Measurements from ENCODE around the gene DLL1.

DLL1 gene

DNA sequence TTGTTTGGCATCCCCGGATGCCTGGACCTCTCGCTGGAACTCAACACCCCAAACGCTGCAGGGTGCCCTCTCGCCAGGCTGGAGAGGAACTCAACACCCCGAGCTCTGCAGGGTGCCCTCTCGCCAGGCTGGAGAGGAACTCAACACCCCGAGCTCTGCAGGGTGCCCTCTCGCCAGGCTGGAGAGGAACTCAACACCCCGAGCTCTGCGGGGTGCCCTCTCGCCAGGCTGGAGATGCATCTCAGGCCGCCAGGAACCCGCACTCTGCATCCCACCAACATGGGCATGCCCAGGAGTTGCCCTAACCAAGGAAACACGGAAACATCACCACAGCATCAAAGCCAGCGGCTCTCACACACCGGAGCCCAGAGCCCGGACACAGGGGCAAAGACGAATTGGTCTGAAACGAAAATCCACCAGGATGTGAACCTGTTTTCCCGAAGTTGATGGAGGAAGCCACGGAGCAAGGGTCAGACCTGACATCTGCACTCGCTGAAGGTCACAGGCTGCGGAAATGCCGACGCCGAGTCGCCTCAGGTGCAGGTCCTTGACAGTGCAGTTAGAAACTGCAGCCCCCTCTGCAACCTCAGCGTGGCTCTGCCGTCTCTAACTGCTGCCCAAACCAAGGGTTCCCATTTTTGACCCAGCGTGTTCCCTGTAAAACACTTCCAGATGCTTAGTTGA lies 37.5 kb downstream of the DLL1 start:
- DNase-seq (ENCODE audit: low read depth in 1 of 2, low spot score in 1 of 2) = no peak

DNA sequence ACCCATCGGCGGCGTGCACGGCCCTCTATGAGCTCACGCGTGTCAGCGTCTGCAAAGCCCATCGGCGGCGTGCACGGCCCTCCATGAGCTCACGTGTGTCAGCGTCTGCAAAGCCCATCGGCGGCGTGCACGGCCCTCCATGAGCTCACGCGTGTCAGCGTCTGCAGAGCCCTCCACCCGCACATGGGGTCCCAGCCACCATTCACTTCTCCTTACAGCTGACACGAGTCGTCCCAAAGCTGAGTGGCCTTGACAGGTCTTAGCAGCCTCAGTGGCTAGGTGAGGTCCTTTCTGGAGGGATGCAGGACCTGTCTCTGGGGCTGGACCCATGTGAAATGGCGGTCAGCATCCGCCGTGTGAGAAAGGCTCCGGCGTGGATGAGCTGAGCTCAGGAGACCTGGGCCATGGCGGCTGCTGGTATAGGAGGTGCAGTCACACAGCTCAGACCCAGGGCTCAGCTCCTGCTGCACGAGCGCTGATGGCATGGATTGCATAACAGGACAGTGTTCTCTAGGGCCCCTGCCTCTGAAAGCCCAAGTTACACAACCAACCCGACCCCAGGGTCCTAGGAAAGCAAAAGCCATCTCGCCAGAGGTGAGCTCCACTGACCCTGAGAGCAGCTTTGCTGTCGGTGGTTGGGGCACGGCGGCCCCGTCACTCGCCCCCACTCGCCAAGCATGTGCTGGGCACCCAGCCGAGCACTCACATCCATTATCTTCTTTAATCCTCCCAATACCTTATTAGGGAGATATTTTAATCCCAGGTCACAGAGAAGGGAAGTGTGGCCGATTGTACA lies 38.9 kb downstream of the DLL1 start:
- DNase-seq (ENCODE audit: low read depth in 1 of 2, low spot score in 1 of 2) = no peak

DNA sequence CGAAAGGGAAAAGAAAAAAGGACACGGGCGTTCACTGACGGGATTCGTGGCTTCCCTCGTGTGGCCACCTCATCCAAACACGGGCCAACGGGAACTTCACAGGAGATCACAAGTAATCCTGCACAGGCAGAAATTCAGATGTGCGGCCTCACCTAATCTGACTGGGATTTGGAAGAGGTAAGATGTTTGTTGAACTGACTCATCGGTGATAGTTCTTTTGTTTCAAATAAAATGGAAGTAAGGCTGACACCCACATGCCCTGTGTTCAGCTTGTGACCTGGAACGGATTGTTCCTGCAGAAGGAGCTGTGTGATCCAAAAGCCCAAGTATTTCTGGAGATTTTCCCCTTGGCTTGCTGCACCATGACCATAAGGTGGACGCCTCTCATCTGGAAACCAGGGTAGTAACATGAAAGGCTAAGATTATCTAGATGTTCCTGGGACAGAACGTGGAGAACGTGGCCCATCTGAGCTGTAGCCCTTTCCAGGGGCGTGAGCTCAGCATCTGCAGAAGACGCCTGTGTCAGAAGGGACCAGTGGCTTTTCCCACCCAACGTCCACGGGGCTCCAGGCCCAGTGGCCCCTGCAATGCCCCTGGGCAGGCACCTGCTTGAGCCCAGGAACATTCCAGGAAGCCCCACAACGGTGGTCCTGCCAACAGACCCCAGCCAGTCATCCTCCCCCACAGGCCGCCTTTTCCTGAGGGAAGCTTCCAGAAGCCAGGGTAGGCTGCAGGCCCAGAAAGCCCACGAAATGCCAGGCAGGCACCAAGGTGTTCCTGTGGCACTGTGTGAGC lies 39.7 kb downstream of the DLL1 start:
- DNase-seq (ENCODE audit: low read depth in 1 of 2, low spot score in 1 of 2) = no peak

DNA sequence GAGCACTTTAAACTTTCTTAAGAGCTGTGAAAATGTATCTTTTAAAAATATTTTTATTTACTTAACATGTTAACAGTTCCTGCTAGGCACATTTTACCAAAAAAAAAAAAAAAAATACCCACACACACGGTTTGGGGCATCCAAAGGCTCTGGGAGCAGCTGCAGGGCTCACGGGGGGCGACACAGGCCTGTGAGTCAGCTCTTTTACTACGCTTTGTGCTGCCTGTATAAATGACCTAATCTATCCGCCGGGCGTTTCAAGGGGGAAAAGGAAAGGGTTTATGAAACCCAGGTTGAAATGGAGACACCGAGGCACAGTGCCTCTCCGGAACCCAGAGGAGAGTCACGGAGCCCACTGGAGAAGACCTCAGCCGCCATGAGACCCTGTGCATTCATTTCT lies 40.4 kb downstream of the DLL1 start:
- no peak for DNase-seq (ENCODE audit: low read depth in 1 of 2, low spot score in 1 of 2)

DNA sequence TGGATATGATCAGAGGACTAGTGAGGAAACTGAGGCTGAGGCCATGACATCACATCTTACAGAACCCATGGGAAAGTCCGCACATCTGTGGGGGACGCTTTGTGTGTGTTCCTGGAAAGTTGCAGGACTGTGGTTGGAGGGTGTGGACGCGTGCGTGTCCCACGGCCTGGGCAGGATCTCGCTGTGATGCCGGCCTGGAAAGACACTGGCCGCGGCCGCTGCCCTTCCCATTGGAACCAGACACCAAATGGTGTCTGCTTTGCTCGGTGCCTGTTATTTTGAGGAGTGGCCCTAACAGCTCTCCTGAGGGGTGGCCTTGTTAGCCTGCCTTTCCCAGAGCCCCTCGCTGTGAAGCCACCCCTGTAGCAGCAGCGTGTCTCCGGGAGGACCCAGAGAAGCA lies 41.1 kb downstream of the DLL1 start:
- DNase-seq (ENCODE audit: low read depth in 1 of 2, low spot score in 1 of 2) = no peak

DNA sequence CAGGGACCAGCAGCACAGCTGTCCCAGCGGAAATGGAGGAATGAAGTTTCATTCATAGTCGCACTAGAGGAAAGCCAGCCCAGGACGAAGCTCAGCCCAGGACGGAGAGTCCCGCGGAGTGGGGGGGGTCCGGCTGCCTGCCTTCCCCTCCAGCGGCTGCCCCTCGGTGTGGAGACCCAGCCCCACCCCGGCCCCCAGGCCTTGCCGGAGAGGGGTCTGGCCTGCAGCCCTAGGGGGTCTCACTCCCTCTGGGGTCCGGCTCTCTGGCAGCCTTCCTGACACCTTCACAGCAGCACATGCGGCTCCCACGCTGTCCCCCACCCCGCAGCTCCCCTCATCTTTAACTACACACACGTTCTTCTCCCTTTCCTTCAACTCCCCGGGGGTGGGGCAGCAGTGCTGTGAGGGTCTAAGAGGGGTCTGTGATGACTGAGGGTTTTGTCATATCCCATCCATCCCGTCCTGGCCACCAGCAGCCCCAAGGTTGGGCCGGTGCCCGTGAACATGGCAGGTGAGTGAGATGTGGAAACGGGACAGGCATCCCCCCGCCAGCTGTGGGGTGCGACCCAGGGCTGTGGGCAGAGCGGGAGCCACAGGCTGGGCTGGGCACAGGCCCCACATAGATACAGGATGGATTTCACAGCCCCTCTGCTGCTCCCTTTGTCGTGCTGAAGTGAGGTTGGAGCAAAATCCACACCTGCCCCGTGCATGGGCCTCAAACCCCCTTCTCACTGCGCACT lies 41.8 kb downstream of the DLL1 start:
- no peak for DNase-seq (ENCODE audit: low read depth in 1 of 2, low spot score in 1 of 2)

DNA sequence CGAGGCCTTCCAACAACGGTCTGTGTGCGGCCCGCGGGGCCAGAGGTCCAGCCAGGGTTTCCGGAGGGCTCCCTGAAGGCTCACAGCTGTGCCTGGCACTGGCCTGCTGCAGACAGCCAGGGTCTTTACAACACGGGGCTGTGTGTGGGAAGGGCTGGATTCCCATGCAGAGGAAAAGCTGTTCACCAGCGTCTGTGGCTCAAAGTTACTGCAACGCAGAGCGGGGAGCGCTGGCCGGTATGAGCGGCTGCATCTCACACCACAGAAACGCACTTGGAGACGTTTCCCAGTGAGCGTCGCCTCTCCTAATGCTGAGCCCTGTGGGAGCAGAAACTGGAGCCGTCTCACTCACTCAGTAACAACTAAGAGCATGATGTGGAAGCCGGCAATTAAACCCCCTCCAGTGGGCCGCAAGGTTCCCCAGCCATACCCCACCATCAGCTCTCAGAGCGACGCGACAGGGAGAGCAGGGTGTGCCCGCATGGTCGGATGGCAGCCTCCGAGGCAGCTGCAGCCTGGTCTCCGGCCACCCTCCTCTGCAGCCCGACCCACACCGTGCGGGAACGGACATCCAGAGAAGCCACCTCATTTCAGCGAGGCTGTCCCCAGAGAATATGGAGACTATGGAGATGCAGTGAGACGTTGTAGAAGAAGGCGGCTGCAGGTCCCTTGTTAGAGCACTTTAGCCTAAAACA lies 42.6 kb downstream of the DLL1 start:
- no peak for DNase-seq (ENCODE audit: low read depth in 1 of 2, low spot score in 1 of 2)

DNA sequence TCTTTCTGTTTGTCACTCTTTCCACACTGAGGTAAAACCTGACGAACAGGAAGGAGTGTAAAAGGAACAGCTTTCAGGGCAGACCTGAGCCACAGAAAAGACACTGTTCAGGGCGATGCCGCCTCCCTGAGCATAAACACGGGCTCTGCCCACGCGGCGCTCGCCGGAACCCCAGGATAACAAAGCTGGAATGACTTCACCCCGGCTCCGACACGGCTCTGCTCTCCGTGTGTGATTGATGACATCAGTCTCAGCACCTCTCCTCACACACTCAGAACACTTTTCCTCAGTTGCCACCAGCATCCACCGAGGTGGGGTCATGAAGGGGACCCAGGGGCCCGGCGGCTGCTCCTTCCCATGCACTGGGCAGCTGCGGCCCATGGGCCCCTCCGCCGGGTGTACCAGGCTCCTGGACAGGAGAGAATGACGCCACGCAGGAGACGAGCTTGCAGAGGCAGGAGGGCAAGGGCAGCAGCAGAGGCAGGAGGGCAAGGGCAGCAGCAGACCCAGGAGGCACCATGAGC lies 43.6 kb downstream of the DLL1 start:
- no peak for DNase-seq (ENCODE audit: low read depth in 1 of 2, low spot score in 1 of 2)

DNA sequence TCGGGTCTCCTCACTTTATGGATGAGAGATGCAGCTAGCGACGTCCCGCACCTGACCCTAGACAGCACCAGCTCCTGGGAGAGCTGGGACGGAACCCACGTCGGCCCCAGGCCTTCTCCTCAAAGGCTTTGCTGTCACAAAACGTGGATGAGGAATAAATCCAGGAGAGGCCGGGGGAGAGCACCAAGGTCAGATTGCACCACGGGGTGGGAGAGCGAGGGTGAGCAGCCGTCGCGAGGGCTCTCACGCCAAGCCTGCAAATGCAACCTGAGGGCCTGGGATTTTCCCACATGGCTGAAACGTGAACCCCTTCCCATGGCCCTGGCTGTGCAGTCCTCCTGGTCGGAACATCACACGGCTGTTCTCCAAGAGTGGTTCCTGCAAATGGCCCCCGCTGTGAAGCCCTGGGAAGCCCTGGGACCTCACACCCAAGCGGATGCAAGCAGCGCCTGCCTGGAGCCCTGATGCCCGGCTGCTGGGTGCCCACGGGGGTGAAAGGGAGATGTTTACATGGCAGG lies 45.3 kb downstream of the DLL1 start:
- DNase-seq (ENCODE audit: low read depth in 1 of 2, low spot score in 1 of 2) = no peak

DNA sequence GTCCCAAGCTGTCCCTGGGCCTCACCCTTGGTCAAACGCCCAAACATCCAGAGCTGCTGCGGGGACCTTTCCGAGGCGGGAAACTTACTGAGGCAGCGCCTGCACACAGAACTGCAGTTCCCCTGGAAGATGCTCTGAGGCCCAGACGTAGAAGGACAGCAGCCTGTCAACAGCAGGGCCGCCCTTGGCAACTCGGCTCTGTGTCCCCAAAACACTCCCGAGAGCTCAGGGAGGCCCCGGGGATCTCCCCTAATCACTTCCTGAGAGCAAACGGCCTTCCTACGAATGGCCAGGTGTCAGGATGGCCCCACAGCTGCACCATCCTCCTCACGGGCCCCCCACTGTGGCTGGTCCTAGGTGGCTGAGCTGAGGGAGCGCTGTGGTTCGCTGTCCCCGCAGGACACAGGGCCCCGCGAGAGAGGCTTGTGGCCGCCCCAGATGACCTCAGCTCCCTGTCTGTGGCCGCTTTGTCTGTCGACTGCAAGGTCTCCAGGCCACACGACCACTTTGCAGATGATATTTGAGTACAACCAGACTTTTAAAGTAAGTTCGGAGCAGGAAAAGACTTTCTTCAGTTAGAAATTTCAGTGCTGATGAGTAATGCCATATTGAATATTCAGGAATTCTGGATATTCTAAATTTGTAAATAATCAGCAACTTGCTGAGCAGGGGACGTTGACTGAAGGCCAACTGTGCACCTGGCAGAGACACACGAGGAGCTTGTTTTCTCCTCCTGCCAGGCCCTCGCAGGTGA lies 46.0 kb downstream of the DLL1 start:
- DNase-seq (ENCODE audit: low read depth in 1 of 2, low spot score in 1 of 2) = no peak

DNA sequence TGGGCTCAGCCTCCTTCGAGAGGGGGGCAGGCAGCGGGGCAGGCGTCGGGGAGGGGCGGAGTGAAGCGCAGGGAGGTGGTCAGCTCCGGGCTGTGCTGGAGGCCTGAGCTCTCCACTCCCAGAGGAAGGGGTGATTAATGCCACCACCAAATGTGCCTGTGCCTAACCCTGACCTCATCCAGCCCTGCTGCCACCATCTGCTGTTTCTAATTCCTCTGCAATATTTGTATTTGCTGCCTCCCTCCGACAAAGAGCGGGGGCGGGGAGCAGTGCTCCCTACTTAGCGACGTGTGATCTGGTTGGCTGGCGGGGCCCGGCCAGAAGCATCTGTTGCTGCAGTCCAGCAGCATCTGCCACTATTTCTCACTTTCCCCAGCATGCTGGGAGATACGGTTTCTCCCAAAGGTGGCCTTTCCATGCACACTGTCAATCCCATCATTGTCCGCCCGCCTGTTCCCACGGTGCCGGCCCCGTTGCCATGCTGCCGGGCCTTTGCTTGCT lies 47.0 kb downstream of the DLL1 start:
- DNase-seq (ENCODE audit: low read depth in 1 of 2, low spot score in 1 of 2) = no peak

DNA sequence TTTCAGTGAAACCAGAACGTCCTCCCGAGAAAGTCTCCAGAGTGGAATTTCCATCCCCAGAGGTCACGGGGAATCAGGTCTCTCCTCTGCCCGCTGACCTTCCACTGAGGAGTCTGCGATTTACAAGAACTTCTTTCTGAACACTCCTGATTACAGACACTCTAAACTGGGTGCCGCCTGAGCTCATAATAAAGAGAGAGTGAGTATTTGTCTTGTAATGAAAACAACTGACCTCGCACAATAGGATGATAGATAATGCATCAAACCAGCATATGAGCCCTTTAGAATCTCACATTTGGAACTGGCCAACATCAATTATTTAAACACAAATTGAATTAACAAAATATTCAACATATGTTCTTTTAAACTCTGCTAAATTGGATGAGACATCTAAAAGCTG lies 47.5 kb downstream of the DLL1 start:
- no peak for DNase-seq (ENCODE audit: low read depth in 1 of 2, low spot score in 1 of 2)

DNA sequence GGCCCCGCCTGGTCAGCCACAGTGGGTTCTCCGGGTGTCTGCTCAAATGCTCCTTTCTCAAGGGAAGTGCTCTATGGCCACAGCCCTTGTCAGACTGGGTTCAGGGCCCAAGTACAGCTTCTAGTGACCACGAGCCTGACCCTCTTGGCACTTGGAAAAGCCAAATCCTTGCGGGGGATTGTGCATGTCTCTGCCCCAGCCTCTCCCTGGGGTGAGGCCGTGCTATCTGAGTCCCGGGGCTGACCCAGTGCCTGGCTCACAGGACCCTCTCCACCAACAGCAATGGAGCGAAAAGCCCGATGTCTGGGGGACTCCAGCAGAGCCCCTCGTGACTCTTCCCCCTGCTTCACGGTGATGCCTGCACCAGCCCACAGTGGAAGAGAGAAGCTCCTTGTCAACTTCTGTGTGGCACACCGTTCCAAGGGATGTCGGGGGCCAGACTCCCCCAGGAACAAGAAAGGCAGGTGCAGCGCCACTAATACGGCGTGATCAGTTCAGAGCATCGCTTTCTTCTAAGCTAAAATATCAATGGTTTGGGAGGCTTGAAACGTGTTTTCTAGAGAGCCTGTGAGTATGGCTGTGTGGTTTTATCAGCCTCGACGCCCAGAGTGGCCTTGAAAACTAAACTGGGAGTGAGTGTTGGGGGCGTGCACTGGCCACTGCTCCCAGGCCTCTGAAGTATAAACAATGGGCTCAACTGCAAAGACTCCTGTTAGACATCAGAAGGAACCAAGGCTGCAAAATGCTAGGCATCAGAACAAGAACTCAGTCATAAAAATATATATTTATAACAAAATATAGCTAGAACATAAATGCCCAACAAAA lies 51.9 kb downstream of the DLL1 start:
- no peak for DNase-seq (ENCODE audit: low read depth in 1 of 2, low spot score in 1 of 2)

DNA sequence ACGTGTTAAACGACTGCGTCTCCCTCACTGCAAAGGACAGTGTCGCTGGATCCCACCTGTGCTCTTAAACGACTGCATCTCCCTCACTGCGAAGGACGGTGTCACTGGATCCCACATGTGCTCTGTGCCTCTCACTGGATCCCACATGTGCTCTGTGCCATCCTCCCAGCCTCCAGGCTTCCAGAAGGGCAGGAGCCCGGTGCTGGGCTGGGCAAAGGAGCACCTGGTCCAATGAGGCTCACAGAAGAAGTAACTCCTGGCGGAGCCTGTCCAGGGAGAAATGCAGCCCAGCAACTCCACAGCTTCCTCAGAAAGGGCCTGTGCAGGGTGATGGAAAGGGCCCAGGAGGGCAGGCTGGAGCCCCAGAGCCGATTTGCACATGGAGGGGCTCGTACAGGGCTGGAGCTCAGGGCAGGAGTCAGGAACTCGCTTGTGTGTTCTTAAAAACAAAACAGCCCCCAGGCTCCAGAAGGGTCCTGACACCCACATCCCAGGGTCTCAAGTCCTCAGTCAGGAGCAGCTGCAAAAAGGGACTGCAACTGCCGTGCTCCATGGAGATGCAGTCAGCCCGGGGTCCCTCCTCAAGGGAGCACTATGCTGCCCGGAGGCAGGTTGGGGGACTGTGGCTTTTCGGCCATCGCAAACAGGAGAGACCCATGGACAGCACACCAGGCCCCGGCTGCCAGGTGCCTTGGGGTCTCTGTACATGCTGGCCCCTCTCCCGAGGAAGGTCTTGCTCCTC lies 52.7 kb downstream of the DLL1 start:
- no peak for DNase-seq (ENCODE audit: low read depth in 1 of 2, low spot score in 1 of 2)

DNA sequence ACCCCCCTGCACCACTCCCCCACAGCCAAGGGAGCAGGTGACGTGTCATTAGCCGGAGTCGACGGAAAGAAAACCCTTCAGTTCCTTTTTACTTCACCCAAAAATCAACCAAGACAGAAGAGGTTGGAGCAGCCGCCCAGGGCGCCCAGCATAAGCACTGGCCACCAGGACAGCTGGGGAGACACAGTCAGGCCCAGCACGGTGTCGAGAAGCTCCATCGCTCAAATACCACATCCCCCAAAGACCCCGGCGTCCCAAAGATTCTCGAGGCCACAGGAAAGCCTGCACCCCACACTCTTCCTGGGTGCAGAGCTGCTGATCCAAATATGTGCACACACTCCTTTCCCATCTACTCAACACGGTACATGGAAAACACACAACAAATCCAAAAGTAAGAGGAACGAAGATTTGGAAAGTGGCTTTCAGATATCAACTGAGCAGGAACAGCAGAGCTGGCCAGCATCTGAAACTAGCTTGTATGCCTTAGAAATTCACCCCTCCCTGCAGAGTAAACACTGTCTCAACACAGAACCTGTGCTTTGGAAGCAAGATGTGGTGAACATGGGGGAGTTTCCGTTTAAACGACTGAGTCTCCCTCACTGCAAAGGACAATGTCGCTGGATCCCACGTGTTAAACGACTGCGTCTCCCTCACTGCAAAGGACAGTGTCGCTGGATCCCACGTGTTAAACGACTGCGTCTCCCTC lies 54.6 kb downstream of the DLL1 start:
- no peak for DNase-seq (ENCODE audit: low read depth in 1 of 2, low spot score in 1 of 2)

DNA sequence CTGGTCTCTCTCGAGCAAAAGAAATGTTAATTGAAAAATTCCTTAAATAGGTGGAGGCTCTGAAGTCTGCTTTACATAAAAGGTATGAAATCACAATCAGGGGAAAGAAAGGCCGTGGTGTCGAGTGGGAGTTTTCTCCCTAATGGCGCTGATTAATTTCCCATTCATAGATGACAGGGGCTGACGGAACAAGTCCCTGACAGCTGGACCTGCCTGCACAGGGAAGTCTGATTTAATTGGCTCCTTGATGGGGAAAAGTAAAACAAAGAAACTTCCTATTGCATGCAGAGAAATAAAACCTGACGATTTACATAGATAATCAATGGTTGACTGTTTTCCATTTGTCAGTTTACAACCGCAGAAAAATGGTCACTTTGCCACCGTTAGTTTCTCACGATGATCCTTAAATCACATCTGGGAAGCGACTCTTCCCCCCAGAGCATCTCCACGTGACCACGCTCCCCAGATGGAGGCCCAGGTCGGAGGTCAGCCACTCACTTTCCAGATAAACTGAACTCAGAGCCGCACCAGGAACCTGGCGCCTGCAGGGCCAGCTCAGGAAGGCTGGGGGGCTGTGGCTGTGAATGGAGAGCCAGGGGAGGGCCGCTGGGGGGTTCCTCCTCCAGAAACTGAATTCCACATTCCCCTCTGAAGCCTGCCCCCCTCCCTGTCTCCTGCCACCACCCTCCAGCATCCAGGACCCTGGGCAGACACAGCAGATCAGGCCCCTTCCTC lies 55.3 kb downstream of the DLL1 start:
- DNase-seq (ENCODE audit: low read depth in 1 of 2, low spot score in 1 of 2) = no peak

DNA sequence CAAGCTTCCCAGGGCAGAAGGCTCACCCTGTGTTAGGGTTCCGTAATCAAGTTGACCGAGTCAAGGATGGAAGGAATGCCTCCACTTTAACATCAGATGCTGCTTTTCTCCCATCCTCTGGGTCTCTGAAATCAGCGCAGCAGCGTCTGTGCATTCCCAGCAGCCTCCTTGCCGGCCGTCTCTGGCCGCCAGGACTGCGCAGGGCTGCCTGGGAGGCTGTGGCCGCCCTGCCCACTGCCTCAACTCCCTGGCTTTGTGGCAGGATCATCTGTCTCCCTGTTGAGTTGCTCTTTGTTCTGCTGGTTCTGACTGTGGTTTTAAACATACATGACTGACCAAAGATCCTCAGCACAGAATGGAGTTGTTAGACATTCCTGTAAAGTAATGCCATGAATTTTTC lies 56.5 kb downstream of the DLL1 start:
- no peak for DNase-seq (ENCODE audit: low read depth in 1 of 2, low spot score in 1 of 2)

Measured in activated CD4-positive, alpha-beta T cell treated with anti-CD3 and anti-CD28 coated beads, Interleukin-2, amount 50 U/mL, for 24 hours (primary cell).